HepG2 (cell line): ENCODE data around the gene ATP5MG. TPM values are rescaled to one million over a fixed set of nuclear protein-coding genes. Genes with fewer than 3 reads are reported as not detected.

Experiments used
- CAMTA2 ChIP-seq: sonication (generic); formaldehyde crosslinking; IDR thresholded peaks from 2 replicates; pipeline ENCODE4 v1.4.0; 2020; ENCODE audit warnings: mild to moderate bottlenecking, missing genetic modification reagents, borderline replicate concordance
- FOXK2 ChIP-seq: fragments of 450-650 bp; IDR thresholded peaks from 2 replicates; pipeline ENCODE4 v1.6.1; 2016
- ISX ChIP-seq: sonication (generic); formaldehyde crosslinking; conservative IDR thresholded peaks from 2 replicates; pipeline ENCODE4 v1.5.0; 2020; ENCODE audit warnings: missing genetic modification reagents
- MED13 ChIP-seq: sonication (generic); formaldehyde crosslinking; IDR thresholded peaks from 2 replicates; pipeline ENCODE4 v1.5.0; 2020; ENCODE audit warnings: missing genetic modification reagents
- MZF1 ChIP-seq: sonication (generic); formaldehyde crosslinking; IDR thresholded peaks from 2 replicates; pipeline ENCODE4 v1.8.1; 2023; ENCODE audit warnings: mild to moderate bottlenecking, missing genetic modification reagents, borderline replicate concordance
- NPAS2 ChIP-seq: sonication (generic); formaldehyde crosslinking; IDR thresholded peaks from 2 replicates; pipeline ENCODE4 v1.8.0; 2022; ENCODE audit warnings: mild to moderate bottlenecking, missing genetic modification reagents, borderline replicate concordance
- SMAD3 ChIP-seq: sonication (generic); formaldehyde crosslinking; IDR thresholded peaks from 2 replicates; pipeline ENCODE4 v1.4.0; 2020; ENCODE audit warnings: missing genetic modification reagents
- SMARCE1 ChIP-seq: fragments of 450-650 bp; IDR thresholded peaks from 2 replicates; pipeline ENCODE4 v1.6.1; 2017; ENCODE audit warnings: borderline replicate concordance
- SRF ChIP-seq: IDR thresholded peaks from 2 replicates; pipeline ENCODE4 v1.6.1; 2011; ENCODE audit warnings: mild to moderate bottlenecking, low read depth, low read length, moderate library complexity
- ZNF205 ChIP-seq: IDR thresholded peaks from 2 replicates; pipeline ENCODE4 v1.6.1; 2018; ENCODE audit warnings: missing biosample characterization, missing genetic modification reagents
- ZNF232 ChIP-seq: sonication (generic); formaldehyde crosslinking; IDR thresholded peaks from 2 replicates; pipeline ENCODE4 v1.4.0; 2020; ENCODE audit warnings: missing genetic modification reagents, borderline replicate concordance
- ZNF282 ChIP-seq: fragments of 450-650 bp; IDR thresholded peaks from 2 replicates; pipeline ENCODE4 v1.6.1; 2018; ENCODE audit not compliant: partially characterized antibody
- ZNF530 ChIP-seq: sonication (generic); formaldehyde crosslinking; IDR thresholded peaks from 2 replicates; pipeline ENCODE4 v1.5.0; 2020; ENCODE audit warnings: low read depth, mild to moderate bottlenecking, missing genetic modification reagents
- ZNF589 ChIP-seq: sonication (generic); formaldehyde crosslinking; conservative IDR thresholded peaks from 2 replicates; pipeline ENCODE4 v1.8.0; 2022; ENCODE audit warnings: mild to moderate bottlenecking, moderate library complexity, missing genetic modification reagents
- ZNF777 ChIP-seq: sonication (generic); formaldehyde crosslinking; IDR thresholded peaks from 2 replicates; pipeline ENCODE4 v1.4.0; 2020; ENCODE audit warnings: missing genetic modification reagents
- ZNF782 ChIP-seq: sonication (generic); formaldehyde crosslinking; IDR thresholded peaks from 2 replicates; pipeline ENCODE4 v1.4.0; 2020; ENCODE audit warnings: missing genetic modification reagents, mild to moderate bottlenecking, borderline replicate concordance
- ZNF790 ChIP-seq: sonication (generic); formaldehyde crosslinking; IDR thresholded peaks from 2 replicates; pipeline ENCODE4 v1.8.0; 2022; ENCODE audit warnings: missing genetic modification reagents, mild to moderate bottlenecking, borderline replicate concordance
- polyA plus RNA-seq, 8 experiments: library from polyadenylated mRNA; depleted of rRNA in 3 of 8; stranded (reverse) in 7 of 8; unstranded in 1 of 8; fragments of >200 nt; fragmentation: Illumina TruSeq in 4 of 8; extraction: Trizol in 4 of 8; gene quantifications; 2 replicates each; pipeline versions ENCODE4 v1.2.1 to v1.2.3, GENCODE V29; 2011 to 2016; ENCODE audit warnings: low read depth in 4 of 8, missing spikeins in 1 of 8, mixed read lengths in 1 of 8; ENCODE audit not compliant: insufficient read depth in 1 of 8
- total RNA-seq, 5 experiments: library from RNA; depleted of rRNA; stranded (reverse); fragments of >200 nt; fragmentation: Illumina TruSeq; extraction: Trizol; gene quantifications; 2 replicates each; pipeline ENCODE4 v1.2.3, GENCODE V29; 2016; ENCODE audit warnings: low read depth in 1 of 5
- TF ChIP-seq, protein P1 (sequence below): fragments of 450-650 bp; IDR thresholded peaks from 2 replicates; pipeline ENCODE4 v1.6.1; 2016
- TF ChIP-seq, protein P2 (sequence below): sonication (generic); formaldehyde crosslinking; IDR thresholded peaks from 2 replicates; pipeline ENCODE4 v1.8.0; 2022; ENCODE audit warnings: mild to moderate bottlenecking, missing genetic modification reagents, borderline replicate concordance
- TF ChIP-seq, protein P3 (sequence below): sonication (generic); formaldehyde crosslinking; IDR thresholded peaks from 2 replicates; pipeline ENCODE4 v1.5.0; 2020; ENCODE audit warnings: missing genetic modification reagents
- TF ChIP-seq, protein P4 (sequence below): sonication (generic); formaldehyde crosslinking; IDR thresholded peaks from 2 replicates; pipeline ENCODE4 v1.8.1; 2023; ENCODE audit warnings: mild to moderate bottlenecking, moderate library complexity, missing genetic modification reagents
- TF ChIP-seq, protein P5 (sequence below): sonication (generic); formaldehyde crosslinking; IDR thresholded peaks from 2 replicates; pipeline ENCODE4 v1.4.0; 2020; ENCODE audit warnings: missing genetic modification reagents

The ATP5MG gene
- total and polyA plus RNA-seq, 2 of the 13 experiments (the other 11 are each of a cell fraction or from before 2014, with no cell fraction given), result 260 to 320 TPM

DNA sequence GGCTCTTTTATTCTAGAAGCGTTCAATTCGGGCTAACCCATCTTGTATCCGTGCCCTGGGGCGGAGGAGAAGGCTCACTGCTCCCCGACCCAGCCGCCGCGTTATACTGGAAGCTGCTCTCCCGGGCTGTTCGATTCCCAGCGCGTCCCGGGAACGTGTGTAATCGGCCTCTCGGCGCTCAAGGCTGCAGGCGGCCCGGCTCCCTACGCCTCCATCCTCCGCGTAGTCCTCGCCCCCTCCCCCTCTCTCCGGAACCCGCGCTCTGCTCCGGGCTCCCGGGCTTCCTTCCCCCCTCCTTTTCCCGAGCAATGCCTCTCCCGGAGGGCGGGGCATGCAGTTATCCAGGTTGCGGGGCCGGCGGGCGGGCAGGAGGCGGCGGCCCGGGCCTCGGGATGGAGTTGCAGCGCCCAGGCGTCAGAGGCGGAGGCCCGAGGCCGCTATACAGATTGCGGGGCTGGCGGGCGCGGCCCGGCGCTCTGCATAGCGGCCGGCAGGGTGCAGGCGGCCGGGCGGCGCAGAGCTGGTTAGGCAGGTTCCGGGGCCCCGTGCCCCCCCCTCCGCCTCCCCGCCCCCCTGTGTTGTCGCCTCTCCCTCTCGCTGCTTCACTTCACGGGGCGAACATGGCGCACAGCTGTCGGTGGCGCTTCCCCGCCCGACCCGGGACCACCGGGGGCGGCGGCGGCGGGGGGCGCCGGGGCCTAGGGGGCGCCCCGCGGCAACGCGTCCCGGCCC, 34.7 kb downstream of the ATP5MG start, which contains the start of gene KMT2A (continued):
- TF ChIP-seq ZNF205 (CRISPR knock-in tag) (peak; percentile 63; the same call in 1 of the 2 replicates), ZNF589 (CRISPR knock-in tag) (0 out of 2 replicates have a peak, but pooled peaks have one; percentile 64), ZNF777 (CRISPR knock-in tag) (no peak), ZNF530 (CRISPR knock-in tag) (peak; percentile 74; the same call in 1 of the 2 replicates), SMARCE1 (peak; percentile 90; the same call in 1 of the 2 replicates), ISX (CRISPR knock-in tag) (no peak), NPAS2 (CRISPR knock-in tag) (no peak), SRF (no peak), SMAD3 (CRISPR knock-in tag) (no peak; the same call in 1 of the 2 replicates), CAMTA2 (no peak), MED13 (CRISPR knock-in tag) (0 out of 2 replicates have a peak, but pooled peaks have one; percentile 19), ZNF790 (0 out of 2 replicates have a peak, but pooled peaks have one; percentile 66), FOXK2 (no peak), ZNF782 (CRISPR knock-in tag) (no peak), MZF1 (CRISPR knock-in tag) (no peak), ZNF282 (no peak), ZNF232 (no peak)
- TF ChIP-seq, protein P1, sequence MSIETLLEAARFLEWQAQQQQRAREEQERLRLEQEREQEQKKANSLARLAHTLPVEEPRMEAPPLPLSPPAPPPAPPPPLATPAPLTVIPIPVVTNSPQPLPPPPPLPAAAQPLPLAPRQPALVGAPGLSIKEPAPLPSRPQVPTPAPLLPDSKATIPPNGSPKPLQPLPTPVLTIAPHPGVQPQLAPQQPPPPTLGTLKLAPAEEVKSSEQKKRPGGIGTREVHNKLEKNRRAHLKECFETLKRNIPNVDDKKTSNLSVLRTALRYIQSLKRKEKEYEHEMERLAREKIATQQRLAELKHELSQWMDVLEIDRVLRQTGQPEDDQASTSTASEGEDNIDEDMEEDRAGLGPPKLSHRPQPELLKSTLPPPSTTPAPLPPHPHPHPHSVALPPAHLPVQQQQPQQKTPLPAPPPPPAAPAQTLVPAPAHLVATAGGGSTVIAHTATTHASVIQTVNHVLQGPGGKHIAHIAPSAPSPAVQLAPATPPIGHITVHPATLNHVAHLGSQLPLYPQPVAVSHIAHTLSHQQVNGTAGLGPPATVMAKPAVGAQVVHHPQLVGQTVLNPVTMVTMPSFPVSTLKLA, result 0 out of 2 replicates have a peak, but pooled peaks have one; percentile 3
- TF ChIP-seq, protein P2, sequence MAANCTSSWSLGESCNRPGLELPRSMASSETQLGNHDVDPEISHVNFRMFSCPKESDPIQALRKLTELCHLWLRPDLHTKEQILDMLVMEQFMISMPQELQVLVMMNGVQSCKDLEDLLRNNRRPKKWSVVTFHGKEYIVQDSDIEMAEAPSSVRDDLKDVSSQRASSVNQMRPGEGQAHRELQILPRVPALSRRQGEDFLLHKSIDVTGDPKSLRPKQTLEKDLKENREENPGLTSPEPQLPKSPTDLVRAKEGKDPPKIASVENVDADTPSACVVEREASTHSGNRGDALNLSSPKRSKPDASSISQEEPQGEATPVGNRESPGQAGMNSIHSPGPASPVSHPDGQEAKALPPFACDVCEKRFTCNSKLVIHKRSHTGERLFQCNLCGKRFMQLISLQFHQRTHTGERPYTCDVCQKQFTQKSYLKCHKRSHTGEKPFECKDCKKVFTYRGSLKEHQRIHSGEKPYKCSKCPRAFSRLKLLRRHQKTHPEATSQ (CRISPR knock-in tag), result no peak
- TF ChIP-seq, protein P3, sequence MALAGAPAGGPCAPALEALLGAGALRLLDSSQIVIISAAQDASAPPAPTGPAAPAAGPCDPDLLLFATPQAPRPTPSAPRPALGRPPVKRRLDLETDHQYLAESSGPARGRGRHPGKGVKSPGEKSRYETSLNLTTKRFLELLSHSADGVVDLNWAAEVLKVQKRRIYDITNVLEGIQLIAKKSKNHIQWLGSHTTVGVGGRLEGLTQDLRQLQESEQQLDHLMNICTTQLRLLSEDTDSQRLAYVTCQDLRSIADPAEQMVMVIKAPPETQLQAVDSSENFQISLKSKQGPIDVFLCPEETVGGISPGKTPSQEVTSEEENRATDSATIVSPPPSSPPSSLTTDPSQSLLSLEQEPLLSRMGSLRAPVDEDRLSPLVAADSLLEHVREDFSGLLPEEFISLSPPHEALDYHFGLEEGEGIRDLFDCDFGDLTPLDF (CRISPR knock-in tag), result peak; percentile 55; the same call in 1 of the 2 replicates
- TF ChIP-seq, protein P4, sequence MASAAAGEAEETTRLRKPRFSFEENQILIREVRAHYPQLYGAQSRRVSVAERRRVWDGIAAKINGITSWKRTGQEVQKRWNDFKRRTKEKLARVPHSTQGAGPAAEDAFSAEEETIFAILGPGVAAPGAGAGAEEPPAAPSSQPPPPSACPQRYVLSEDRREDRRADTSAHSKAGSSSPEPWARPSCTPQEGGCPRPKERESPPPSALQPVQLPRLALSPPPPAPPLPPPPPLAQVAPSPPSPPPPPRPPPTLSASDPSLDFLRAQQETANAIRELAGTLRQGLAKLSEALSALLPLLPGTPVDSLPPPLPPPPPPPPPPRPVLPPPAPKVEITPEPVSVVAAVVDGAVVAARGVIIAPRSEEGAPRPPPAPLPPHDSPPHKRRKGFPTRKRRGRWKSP (CRISPR knock-in tag), result peak; percentile 18; the same call in 1 of the 2 replicates
- TF ChIP-seq, protein P5, sequence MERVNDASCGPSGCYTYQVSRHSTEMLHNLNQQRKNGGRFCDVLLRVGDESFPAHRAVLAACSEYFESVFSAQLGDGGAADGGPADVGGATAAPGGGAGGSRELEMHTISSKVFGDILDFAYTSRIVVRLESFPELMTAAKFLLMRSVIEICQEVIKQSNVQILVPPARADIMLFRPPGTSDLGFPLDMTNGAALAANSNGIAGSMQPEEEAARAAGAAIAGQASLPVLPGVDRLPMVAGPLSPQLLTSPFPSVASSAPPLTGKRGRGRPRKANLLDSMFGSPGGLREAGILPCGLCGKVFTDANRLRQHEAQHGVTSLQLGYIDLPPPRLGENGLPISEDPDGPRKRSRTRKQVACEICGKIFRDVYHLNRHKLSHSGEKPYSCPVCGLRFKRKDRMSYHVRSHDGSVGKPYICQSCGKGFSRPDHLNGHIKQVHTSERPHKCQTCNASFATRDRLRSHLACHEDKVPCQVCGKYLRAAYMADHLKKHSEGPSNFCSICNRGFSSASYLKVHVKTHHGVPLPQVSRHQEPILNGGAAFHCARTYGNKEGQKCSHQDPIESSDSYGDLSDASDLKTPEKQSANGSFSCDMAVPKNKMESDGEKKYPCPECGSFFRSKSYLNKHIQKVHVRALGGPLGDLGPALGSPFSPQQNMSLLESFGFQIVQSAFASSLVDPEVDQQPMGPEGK (CRISPR knock-in tag), result peak; percentile 86
